NCI-H2171 (cell line): Measurements from ENCODE around the gene PKMYT1.
A peak's percentile ranks its signal among the peaks of the same experiment; 100 is the strongest.

ENCODE experiments used
- DNase-seq: peaks from one replicate; lab custom pipeline; 2025; lab: John Stamatoyannopoulos, UW

Gene PKMYT1

DNA sequence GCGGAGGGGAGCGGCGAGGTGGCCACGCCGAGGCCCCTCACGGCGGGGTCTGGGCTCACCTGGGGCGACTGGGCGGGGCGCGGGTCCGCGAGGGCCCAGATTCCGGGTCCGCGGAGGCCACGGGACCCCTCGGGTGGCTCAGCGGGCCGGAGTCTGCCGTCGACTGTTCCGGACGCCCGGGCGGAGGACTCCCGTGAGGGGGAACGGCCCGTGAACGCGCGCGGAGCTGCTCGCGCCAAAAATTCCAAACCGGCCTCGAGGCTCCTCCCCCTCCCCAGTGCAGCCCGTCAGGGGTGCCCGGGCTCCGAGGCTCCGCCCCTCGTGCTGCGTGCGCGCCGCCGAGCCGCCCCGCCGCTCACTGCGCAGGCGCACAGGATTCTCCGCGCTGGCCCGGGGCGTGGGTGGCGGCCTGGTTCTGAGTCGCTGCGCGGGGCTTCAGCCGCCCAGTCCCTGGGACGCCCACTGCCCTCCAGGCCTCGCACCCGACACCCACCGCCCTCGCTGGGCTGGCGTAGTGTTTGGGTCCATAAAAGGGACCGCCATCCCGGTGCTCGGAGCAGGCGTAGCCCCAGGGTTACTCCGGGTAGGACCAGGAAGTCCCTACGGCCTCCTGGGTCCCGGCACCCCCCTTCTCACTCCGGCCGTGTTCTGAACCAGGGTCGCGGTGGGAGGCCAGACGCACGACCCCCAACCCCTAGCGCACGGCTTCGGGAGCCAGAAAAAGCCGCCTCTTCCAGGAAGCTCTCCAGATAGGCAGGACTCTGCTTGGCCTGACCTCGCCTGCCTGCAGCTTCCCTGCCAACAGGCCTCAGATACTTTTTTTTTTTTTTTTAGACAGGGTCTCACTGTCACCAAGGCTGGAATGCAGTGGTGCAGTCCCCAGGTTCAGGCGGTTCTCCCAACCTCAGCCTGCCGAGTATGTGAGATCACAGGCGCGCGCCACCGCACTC, at the start of gene PKMYT1:
Gene PKMYT1, minus strand, starts transcription at position 220 of the 950 bp plus-strand sequence. CDS start 789 bp downstream, outside the sequence.
- DNase-seq, result peak; percentile 88

DNA sequence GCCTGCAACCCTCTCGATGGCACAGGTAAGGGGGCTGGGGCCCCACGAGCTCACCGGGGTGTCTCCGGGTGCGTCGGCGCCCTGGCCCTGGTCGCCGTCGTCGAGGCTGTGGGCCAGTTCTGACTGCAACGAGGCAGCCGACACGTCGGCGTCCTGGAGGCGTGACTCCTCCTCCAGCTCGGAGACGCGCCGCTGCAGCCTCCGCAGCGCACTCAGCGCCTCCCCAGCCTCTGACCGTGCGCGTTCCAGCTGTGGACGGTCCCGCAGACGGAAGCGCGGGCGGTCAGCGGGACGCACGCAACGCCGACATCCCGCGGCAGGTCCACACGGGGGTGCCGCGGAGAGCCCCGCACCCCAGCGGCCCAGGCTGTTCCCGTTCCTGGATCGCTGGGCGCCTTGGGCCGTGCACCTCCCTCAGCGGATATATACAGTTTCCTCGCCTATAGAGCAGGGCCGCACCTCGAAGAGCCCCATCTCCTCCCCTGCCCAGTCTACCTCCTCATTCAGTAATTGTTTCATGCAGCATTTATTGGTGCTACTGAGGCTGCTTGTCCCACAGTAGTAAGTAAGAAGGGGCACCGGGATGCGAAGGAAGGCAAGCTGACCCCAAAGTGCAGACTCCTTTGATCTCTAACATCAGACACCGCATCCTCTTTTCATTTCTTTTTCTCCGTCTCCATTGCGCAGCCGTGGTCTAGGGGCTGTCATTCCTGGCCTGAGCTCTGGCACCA, 49.4 kb upstream of the PKMYT1 start:
- no peak for DNase-seq

DNA sequence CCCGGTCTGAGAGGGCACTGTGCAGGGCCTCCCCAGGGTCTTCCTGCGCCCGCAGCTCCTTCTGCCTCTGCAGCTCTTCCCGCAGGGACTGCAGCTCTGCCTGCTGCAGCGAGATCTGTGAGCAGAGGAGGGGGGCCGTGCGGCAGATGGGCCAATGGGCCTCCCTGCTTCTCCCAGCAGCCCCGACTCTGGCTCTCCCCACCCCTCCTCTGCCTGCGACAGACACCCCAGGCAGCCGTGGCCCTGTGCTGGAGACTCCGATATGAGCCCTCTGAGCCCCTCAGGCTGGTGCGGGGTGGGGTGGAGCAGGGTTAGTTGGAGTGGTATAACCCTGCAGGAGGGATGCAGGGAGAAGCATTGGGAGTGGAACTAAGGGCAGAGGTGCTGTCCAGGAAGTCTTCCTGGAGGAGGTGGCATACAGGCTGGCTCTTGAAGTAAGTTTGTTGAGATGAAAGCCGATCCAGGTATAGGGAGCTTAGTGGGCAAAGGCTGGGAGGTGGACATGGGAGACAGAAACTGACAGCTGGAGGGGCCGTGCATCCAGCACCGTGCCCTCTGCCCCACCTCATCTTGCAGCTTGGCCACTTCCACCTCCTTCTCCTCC, 48.6 kb upstream of the PKMYT1 start:
- DNase-seq, result peak; percentile 51

DNA sequence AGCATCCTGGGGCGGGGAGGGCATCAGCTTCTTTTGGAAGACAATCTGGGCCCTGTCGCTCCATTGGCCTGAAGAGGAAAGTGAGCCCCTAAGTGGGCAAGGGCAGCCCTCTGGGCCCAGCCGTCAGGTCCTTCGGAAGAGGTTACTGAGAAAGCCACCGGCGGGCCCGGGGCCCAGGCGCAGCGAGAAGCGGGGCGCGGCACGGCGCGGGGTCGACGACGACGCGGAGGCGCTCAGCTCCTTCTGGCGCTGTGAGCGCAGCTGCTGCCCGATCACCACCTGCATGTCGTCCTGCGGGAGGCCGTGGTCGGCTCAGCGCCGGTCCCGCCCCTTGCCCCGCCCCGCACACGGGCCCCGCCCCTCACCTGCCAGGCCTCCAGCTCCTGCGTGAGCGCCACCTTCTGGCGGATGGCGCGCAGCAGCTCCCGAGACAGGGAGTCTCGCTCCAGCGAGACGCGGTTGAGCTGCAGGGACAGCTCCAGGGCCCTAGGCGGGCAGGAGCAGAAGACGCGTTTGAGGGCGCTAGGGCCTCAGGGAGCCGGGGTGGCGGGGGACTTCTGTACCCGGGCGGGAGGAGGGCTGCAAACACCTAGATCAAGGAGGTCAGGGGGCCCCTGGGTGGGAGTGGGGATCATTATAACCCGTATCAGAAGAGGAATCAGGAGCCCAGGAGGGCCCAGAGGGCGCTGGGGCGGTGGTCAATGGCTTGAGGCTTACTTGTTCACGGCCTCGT, 47.9 kb upstream of the PKMYT1 start:
- DNase-seq, result peak; percentile 86

DNA sequence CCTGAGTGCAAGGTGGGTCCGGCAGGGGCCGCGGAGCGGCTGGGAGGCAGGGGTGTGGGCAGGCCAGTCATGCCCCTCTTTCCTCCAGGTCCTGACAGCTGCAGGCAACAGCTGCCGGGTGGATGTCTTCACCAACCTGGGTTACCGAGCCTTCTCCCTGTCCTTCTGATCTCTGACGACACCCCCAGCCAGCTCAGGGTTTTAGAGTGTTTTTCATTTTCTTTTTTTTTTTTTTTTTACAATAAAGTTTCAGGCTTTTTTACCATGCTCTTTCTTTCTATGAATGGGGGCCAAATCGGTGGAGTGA, 47.2 kb upstream of the PKMYT1 start:
- no peak for DNase-seq

DNA sequence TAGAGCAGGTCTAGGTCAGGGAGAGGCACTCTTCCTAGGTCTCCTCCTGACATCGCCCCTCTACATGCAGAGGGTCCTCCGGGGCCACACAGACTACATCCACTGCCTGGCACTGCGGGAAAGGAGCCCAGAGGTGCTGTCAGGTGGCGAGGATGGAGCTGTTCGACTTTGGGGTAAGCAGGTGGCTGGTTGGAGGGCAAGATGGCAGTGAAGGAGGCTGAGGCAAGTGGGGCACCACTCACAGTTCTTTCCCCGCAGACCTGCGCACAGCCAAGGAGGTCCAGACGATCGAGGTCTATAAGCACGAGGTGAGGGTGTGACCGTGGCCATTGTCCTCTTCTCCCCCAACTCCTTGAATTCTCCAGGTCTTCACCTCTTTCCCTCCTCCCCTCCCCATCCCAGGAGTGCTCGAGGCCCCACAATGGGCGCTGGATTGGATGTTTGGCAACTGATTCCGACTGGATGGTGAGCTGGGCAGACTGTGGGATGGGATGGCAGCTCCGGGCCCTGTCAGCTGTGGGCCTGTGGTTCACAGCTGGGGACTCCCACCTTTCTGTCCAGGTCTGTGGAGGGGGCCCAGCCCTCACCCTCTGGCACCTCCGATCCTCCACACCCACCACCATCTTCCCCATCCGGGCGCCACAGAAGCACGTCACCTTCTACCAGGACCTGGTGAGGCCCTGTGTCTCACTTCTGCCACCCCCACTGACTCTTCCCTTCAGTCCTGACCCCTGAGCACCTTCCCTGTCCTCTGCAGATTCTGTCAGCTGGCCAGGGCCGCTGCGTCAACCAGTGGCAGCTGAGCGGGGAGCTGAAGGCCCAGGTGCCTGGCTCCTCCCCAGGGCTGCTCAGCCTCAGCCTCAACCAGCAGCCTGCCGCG, 46.6 kb upstream of the PKMYT1 start:
- DNase-seq, result no peak

DNA sequence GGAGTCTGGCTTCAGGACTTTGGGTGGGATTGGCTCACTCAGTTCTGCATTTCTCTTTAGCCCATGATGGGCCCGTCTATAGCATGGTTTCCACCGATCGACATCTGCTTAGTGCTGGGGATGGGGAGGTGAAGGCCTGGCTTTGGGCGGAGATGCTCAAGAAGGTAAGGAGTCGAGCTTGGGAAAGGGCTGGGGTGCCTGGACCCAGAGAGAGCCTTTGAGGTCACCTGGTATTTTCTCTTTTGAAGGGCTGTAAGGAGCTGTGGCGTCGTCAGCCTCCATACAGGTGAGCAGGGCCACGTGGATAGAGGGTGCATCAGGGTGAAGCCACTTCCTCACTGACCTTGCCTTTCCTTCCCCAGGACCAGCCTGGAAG, 45.7 kb upstream of the PKMYT1 start:
- no peak for DNase-seq

DNA sequence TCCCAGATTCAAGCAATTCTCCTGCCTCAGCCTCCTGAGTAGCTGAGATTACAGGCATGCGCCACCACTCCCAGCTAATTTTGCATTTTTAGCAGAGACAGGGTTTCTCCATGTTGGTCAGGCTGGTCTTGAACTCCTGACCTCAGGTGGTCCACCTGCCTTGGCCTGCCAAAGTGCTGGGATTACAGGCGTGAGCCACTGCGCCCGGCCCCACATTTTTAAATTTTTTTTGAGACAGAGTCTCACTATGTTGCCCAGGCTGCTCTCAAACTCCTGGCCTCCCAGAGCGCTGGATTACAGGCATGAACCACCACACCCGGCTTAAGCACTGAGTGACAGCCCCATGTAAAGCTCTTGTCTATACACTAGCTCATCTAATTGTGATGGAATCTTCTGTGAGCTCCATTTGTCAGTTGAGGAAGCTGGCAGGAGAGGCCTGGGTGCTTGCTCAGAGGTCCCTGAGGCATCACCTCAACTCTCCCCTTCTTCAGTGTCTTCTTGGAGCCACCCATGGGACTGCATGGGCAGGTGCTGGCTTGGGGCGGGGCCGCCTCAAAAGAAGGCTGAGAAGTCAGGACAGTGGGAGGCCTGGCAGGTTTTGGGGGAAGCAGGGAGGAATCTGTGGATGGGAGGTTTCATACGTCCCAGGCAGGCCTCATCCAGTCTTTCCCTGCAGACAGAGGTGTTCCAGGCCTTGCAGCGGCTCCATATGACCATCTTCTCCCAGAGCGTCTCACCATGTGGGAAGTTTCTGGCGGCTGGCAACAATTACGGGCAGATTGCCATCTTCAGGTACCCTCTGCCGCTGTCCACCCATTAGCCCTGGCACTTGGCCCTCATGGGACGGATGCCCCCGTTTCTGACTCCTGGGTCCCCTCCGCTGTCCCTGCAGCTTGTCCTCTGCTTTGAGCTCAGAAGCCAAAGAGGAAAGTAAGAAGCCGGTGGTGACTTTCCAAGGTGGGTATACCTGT, 45.1 kb upstream of the PKMYT1 start:
- DNase-seq, result no peak

DNA sequence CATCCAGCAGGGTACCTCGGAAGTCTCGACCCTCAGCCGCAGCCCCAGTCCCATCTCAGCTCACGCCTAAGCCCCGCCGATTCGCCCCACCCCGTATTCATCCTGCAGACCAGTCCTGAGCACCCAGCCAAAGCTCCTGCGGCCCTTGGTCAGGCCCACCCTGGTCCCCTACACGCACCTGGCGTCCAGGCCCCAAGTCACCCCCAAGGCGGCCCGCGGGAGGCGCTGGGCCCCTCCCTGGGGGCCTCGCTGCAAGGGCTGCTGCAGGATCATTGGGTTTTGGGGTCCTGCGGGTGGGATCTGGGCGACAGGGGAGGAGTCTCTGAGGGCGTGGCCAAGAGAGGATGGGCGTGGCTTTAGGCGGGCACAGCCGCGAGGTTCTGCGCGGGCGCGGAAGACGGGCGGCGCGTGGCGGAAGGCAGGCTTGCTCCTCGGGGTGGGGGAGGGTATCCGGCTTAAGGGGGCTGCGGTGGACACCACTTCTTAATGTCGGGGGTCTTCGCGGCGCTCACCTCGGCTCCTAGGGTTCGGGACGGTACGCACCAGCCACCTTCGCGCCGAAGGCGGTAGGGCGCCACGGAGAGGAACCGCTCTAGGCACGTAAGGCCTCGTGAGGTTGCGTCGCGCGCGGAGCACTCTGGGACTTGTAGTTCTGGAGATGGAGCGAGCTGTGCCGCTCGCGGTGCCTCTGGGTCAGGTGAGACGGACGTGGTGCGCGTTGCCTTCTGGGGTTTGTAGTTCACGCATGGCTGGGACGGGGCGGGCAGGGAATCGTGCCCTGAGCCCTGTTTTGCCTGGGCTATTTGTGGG, 43.6 kb upstream of the PKMYT1 start, which contains the start of the genes HCFC1R1 and THOC6:
Gene HCFC1R1, minus strand, starts transcription at position 274 of the 810 bp plus-strand sequence. Its CDS starts 1 bp downstream, at position 273.
Gene THOC6, plus strand, starts transcription at position 367 of the 810 bp plus-strand sequence. Its CDS starts 292 bp downstream, at position 659.
- DNase-seq, result peak; percentile 97

DNA sequence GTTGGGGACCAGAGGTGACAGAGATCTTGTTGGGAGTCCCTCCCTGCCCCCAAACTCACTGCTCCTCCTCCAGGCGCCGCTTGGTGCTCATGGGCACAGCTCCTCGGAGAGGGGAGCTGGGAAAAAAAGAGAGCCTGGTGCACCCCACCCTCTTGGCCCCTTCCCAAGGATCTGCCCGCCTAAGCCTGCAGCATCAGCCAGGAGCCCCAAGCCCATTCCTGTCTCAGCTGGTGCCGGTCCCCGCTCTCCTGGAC, 43.1 kb upstream of the PKMYT1 start:
- DNase-seq, result peak; percentile 71

DNA sequence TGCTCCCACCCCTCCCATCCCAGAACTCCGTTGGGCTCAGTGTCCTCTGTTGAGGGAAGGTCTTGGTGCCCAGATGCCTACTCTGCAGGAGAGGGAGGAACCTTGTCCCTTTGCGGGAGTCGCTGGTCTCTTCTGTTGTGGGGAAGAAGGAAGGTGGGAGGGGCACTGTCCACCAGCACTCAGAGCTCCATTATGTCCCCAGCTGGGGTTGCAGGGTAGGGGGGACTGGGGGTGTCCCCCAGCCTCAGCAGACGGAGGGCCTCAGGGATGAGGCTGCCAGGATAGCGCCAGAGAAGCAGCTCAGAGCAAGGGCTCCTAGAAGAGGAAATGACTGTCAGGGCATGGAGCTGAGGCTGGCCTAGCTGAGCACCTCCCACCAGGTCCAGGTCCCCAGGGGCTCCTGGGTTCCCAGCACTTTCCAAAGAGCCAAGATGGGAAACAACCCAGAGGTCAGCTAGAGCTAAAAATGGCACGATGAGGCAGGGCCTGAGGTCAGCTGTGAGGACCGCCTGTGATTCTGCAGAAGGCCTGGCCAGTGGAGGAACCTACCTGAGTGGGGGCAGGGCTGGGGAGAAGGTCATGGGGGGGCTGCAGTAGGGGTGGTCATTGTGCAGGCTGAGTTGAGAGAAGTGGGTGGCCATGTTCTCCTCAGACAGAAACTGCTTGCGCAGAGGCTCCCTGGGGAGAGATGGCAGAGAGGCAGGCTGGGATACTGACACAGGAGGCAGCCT, 42.6 kb upstream of the PKMYT1 start:
- DNase-seq, result no peak

DNA sequence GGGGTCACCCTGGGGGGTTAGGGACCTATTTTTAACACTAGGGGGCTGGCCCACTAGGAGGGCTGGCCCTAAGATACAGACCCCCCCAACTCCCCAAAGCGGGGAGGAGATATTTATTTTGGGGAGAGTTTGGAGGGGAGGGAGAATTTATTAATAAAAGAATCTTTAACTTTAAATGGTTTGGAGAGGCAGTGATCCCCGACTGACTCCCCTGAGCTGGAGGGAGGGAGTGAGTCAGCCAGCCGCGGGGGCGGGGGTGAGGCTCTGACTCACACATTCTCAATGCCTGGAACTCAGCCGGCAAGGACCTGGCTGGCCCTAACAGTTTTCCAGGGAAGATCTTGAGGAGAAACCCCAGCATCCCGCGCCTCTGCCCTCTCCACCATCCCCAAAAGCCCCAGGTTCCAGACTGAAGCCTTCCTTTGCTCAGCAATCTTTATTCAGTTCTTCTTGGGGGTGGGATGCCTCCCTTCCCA, 42.0 kb upstream of the PKMYT1 start:
- DNase-seq, result no peak

DNA sequence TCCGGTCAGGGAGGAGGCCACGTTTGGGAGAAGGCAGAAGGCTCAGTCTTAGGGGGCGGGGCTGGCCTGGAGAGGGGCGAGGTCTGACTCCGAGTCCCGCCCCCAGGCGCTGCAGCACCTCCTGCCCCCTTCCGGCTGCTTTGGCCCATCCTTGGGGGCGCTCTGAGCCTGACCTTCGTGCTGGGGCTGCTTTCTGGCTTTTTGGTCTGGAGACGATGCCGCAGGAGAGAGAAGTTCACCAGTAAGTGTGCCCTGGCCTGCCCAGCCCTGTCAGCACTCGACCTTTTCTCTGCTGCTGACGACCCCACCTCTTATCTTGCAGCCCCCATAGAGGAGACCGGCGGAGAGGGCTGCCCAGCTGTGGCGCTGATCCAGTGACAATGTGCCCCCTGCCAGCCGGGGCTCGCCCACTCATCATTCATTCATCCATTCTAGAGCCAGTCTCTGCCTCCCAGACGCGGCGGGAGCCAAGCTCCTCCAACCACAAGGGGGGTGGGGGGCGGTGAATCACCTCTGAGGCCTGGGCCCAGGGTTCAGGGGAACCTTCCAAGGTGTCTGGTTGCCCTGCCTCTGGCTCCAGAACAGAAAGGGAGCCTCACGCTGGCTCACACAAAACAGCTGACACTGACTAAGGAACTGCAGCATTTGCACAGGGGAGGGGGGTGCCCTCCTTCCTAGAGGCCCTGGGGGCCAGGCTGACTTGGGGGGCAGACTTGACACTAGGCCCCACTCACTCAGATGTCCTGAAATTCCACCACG, 41.4 kb upstream of the PKMYT1 start:
- DNase-seq, result peak; percentile 59

DNA sequence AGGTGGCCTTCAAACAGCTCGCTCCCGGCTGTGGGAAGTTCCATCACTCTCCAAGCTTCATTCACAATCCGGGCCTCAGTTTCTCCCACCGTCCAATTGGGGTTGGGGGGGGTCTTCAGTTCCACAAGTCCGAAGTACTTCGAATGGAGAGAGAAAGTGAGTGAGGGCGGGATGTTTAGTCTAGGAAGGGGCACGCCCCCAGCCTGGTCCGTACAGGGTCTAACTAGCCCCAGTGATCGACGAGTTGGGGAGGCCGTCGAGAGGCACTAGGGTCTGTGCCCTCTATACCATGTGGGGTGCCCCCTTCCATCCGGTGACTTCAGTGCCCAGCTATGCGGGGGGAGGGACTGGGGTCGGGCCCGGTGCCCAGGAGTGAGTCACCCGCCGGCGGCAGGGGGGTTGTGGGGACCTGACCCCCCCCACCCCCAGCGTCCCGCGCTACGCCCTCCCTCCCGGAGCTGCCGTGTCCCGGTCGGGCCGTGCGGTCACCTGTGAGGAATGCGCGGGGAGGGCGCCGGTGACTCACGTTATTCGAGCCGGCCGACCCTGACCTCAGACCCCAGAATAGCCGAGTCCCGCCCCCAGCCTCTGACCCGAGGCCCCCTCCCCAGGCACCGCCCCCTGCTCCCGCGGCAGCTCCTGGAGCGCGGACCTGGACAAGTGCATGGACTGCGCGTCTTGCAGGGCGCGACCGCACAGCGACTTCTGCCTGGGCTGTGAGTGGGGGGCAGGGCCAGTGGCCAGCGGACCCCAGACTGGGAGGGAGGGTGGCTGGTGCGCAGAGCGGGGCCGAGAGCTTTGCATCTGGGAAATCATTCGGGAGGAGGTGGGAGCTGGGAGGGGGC, 40.6 kb upstream of the PKMYT1 start:
- no peak for DNase-seq

DNA sequence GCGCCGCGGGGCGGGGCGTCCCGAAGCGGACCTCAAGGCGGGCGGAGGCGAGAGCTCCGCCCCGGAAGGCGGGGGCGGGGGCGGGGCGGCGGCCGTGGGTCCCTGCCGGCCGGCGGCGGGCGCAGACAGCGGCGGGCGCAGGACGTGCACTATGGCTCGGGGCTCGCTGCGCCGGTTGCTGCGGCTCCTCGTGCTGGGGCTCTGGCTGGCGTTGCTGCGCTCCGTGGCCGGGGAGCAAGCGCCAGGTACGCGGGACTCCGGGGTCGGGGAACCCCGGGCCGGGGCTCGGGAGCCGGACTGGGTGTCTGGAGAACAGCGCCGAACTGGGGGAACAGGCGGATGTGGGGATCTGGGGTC, 40.0 kb upstream of the PKMYT1 start, which contains the start of gene TNFRSF12A:
Gene TNFRSF12A, plus strand, starts transcription at position 122 of the 357 bp plus-strand sequence. Its CDS starts 30 bp downstream, at position 152.
- peak; percentile 70 for DNase-seq

DNA sequence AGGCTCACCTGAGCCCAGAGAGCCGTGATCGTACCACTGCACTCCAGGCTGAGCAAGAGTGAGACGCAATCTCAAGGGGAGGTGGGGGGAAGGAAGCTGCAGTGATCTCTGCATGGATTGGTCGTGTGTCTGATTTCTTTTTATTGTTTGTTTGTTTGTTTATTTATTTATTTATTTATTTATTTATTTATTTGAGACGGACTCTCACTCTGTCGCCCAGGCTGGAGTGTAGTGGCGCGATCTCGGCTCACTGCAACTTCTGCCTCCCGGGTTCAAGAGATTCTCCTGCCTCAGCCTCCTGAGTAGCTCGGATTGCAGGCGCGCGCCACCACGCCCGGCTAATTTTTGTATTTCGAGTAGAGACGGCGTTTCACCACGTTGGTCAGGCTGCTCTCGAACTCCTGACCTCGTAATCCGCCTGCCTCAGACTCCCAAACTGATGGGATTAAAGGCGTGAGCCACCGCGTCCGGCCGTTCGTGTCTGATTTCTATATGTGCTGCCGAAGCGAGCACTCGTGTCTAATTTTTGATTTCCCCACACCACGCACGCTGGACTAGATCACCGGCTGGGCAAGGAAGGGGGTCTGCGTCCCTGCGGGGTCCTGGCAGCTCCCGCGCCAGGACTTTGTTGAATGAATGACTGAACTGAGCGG, 39.5 kb upstream of the PKMYT1 start:
- no peak for DNase-seq
